Peyer's patch (tissue), 4 donors: ENCODE measurements around the gene INSM2.

Experiments
- CTCF ChIP-seq, 6 experiments: fragments of 450-650 bp in 4 of 6; fragments of 200-600 bp in 2 of 6; sonication (generic) in 1 of 6; IDR thresholded peaks; one replicate each; pipeline ENCODE4 v1.5.1; 2017 to 2019; ENCODE audit warnings: antibody characterized with exemption in 6 of 6, mild to moderate bottlenecking in 3 of 6, moderate library complexity in 1 of 6
- POLR2A ChIP-seq, 2 donors: fragments of 450-650 bp; IDR thresholded peaks; one replicate each; pipeline ENCODE4 v1.5.1; 2017; ENCODE audit warnings: antibody characterized with exemption in 2 of 2, mild to moderate bottlenecking in 2 of 2, moderate library complexity in 2 of 2

- TF ChIP-seq POLR2A (IDR thresholded peaks at IDR 0.05) (no peak), CTCF (IDR thresholded peaks at IDR 0.05) (no peak)
Observed at GRCh38 chr14:35558680-35559079, 24.7 kb downstream of the INSM2 start.
